ENCODE data around the gene CAP2.

- TF ChIP-seq CTCF (IDR thresholded peaks at IDR 0.05) (no peak), POLR2AphosphoS5 (IDR thresholded peaks at IDR 0.05) (no peak)
Measured at GRCh38 chr6:17347012-17347411, 46.4 kb upstream of the CAP2 start.
